ENCODE measurements around the gene GRHL3.

Gene GRHL3

GRCh38 chr1:24317956-24318614 is 1.1 kb upstream of the GRHL3 start:
- no peak for DNase-seq (ENCODE audit: low read depth, low spot score)

- no peak for DNase-seq (ENCODE audit: low read depth, low spot score)
Observed at GRCh38 chr1:24318615-24319311, 394 bp upstream of the GRHL3 start.

- DNase-seq (ENCODE audit: low read depth, low spot score), result no peak
Observed at GRCh38 chr1:24319962-24320361, 805 bp downstream of the GRHL3 start.

DNA sequence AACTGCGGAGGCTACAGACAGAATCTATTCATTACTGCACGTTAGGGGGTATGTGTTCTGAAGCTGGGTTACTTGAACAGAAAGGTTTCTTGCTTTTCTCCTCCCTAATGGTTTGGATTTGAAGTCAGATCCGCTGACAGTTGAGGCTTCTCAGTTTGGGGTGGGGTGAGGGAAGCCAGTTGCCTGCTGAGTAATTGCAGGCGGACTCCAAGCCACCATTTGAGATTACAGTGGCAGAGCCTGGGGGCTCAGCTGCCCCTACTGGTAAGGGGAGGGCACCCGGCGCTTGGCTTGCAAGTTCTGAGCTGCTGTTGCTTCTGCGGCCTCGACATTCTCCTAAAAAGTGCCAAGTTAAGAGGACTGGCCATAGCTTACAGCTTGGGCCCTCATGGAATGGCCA is 2.0 kb downstream of the GRHL3 start:
- DNase-seq (ENCODE audit: low read depth, low spot score), result no peak

- DNase-seq (ENCODE audit: low read depth, low spot score), result peak; percentile 33
Observed at GRCh38 chr1:24321697-24322469, 2.7 kb downstream of the GRHL3 start.

GRCh38 chr1:24322470-24323177 is 3.5 kb downstream of the GRHL3 start:
- no peak for DNase-seq (ENCODE audit: low read depth, low spot score)

DNA sequence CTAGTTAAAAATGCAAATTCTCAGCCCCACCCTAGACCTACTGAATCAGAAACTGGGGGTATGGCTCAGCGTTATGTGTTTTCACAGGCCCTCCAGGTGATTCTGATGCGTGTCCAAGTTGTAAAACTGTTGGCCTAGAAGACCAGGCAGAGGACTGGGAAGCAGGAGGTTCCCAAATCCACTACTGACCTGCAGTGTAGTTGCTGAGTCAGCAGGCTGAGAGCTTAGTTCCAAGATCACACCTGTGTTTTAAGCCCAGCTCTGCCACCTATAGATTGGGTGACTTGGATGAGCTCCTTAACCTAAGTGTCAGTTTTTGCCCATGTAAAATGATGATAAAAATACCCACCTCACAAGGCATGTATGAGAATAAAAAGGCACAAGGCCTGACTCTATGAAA is 4.1 kb downstream of the GRHL3 start:
- DNase-seq (ENCODE audit: low read depth, low spot score), result no peak

DNA sequence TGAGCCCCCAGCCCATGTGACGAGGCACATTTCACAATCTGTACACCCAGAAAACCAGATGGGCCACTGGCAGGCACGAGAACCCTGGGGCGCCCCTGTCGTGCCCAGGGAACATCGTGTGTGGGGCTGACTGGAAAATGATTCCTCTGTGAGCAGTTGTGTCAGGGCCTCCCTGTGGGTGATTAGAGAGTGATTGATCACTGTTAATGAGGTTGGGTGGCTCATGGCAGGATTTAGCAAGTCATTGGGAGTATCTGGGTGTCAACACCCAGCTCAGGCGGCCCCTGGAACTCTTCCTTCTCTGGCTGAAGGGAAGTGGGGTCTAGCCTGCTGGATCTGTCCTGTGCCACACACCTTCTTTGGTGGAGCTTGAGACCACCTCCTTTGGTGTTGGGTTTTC is 5.7 kb downstream of the GRHL3 start:
- no peak for DNase-seq (ENCODE audit: low read depth, low spot score)

GRCh38 chr1:24325587-24326449 is 6.7 kb downstream of the GRHL3 start:
- DNase-seq (ENCODE audit: low read depth, low spot score), result no peak

DNA sequence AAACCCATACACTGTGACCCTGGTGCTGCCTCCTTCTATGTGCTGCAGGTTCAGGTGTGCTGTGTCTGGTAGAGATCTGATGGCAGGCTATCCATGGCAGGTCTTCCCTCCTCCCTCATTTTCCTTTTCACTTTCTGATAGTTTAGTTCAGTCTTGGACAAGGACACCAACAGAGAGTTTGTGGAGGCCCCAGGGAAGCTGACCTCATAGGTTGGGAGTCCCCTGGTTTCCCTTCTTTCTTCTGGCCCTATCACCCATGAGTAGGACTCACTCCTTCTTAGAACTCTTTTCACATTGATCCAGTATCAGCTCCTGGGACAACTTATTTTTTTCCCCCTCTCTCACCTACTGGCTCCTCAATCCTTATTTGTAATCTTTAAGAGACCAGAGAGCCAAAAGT is 8.3 kb downstream of the GRHL3 start:
- no peak for DNase-seq (ENCODE audit: low read depth, low spot score)

- DNase-seq (ENCODE audit: low read depth, low spot score), result no peak
Observed at GRCh38 chr1:24327891-24328290, 8.7 kb downstream of the GRHL3 start.

- DNase-seq (ENCODE audit: low read depth, low spot score), result no peak
Observed at GRCh38 chr1:24329331-24329730, 10.2 kb downstream of the GRHL3 start.

DNA sequence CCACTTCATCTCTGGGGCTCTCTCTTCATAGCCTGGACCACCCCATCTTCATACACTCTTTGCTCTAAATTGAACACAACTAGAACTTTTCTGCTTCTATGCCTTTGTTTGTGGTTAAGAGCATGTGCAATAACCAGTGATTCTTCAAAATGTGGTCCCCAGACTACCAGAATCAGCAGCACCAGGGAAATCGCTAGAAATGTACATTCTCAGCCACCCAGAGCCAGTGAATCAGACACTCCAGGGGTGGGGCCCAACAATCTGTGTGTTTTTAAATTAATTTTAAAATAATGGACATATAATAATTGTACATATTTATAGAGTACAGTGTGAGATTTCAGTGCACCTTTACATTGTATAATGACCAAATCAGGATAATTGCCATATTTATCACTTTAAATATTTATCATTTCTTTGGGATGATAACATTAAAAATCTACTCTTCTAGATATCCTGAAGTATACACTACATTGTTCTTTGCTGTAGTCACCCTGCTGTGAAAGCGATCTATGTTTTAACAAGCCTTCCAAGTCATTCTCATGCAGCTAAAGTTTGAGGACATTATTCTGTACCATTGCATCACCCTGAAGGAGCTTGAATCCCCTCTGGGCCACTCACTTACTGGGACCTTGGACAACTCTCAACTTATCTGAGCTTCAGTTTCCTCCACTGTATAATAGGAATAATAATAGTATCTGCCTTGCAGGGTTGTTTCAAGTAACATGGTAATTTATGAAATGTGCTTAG is 10.8 kb downstream of the GRHL3 start:
- DNase-seq (ENCODE audit: low read depth, low spot score), result no peak

- no peak for DNase-seq (ENCODE audit: low read depth, low spot score)
Observed at GRCh38 chr1:24331961-24332673, 13.0 kb downstream of the GRHL3 start.

GRCh38 chr1:24336075-24336474 is 16.9 kb downstream of the GRHL3 start:
- DNase-seq (ENCODE audit: low read depth, low spot score), result no peak

GRCh38 chr1:24337455-24337854 is 18.3 kb downstream of the GRHL3 start:
- no peak for DNase-seq (ENCODE audit: low read depth, low spot score)

- DNase-seq (ENCODE audit: low read depth, low spot score), result no peak
Observed at GRCh38 chr1:24338447-24338846, 19.3 kb downstream of the GRHL3 start.

DNA sequence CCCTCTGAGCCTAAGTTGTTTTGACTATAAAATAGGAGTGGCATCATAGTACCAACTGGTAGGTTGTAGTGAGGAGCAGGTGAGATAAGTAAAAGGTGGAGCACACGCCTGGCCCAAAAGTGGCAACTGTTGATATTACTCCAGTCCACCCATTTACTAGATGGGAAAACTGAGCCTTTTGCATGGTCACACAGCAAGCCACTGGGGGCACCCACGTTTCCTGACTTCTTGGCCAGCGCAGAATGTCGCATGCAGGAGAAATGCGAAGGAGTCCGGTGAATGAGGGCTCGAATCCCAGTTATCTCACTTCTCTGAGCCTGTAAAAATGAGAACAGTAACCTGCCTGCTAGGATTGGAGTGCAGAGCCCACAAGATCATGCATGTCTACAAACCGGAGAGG is 20.8 kb downstream of the GRHL3 start:
- no peak for DNase-seq (ENCODE audit: low read depth, low spot score)

DNA sequence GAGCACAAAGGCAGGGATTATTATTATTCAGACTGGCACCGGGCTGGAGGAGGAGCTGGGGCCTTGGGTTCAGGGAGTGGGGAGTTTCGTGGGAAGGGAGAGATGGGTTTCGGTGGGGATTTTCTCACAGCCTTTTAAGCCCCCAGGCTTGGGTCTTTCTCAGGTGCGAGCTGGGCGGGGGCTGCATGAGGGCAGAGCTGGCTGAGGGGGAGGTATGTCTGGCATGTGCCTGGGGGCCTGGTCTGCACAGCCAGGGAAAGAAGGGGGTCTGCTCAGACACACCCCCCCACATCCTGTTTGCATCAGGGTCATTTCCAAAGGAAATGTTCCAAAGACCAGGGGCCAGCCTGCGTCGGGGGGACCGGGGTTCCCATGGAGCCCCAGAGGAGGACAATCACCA is 21.6 kb downstream of the GRHL3 start:
- DNase-seq (ENCODE audit: low read depth, low spot score), result no peak

GRCh38 chr1:24341260-24341659 is 22.1 kb downstream of the GRHL3 start:
- DNase-seq (ENCODE audit: low read depth, low spot score), result no peak

All from activated naive CD8-positive, alpha-beta T cell treated with anti-CD3 and anti-CD28 coated beads, Interleukin-2, amount 50 U/mL, for 16 hours (primary cell).